Kidney (tissue), 14 donors: ENCODE measurements around the gene CREB3L2. TPM values are rescaled to one million over a fixed set of nuclear protein-coding genes. Genes with fewer than 3 reads are reported as not detected.

Source experiments
- DNase-seq, 5 donors: peaks; one replicate each; pipeline ENCODE4 v3.0.0-alpha.2; 2013 to 2020
- FAIRE-seq: peaks from 2 replicates; lab custom pipeline; 2012; peaks lifted over from hg19 to GRCh38; lab: Jason Lieb, UNC
- H3K27ac ChIP-seq, 2 donors: one replicate each; pipeline ENCODE4 v1.7.0; 2013; ENCODE audit warnings: low read depth in 2 of 2, low read length in 2 of 2, inconsistent platforms in 1 of 2
- H3K27me3 ChIP-seq: one replicate; pipeline ENCODE4 v1.7.1; 2013; ENCODE audit warnings: low read length, inconsistent platforms; ENCODE audit not compliant: control insufficient read depth, insufficient read depth
- H3K36me3 ChIP-seq, 3 donors: one replicate each; pipeline versions ENCODE4 v1.7.0 to v1.7.1; 2013; ENCODE audit warnings: low read length in 3 of 3, control low read depth in 1 of 3, inconsistent platforms in 1 of 3; ENCODE audit not compliant: insufficient read depth in 3 of 3, control insufficient read depth in 2 of 3
- H3K4me1 ChIP-seq, 3 donors: one replicate each; pipeline versions ENCODE4 v1.7.0 to v1.7.1; 2013; ENCODE audit warnings: low read length in 3 of 3, inconsistent platforms in 1 of 3, low read depth in 1 of 3; ENCODE audit not compliant: control insufficient read depth in 2 of 3, insufficient read depth in 2 of 3
- H3K4me3 ChIP-seq, 3 donors: one replicate each; pipeline versions ENCODE4 v1.7.0 to v1.8.1; 2013; ENCODE audit warnings: low read length in 3 of 3, control low read depth in 1 of 3, inconsistent platforms in 1 of 3
- H3K9ac ChIP-seq, 3 donors: one replicate each; pipeline versions ENCODE4 v1.7.0 to v1.7.1; 2013; ENCODE audit warnings: low read length in 3 of 3, control low read depth in 1 of 3, inconsistent platforms in 1 of 3
- H3K9me3 ChIP-seq, 3 donors: one replicate each; pipeline versions ENCODE4 v1.7.0 to v1.7.1; 2013; ENCODE audit warnings: low read length in 3 of 3, control low read depth in 1 of 3, inconsistent platforms in 1 of 3; ENCODE audit not compliant: control insufficient read depth in 2 of 3, insufficient read depth in 1 of 3
- intact Hi-C: fragments of 100-400 bp; cut with DNase I; formaldehyde crosslinking; loops from one replicate; pipeline ENCODE4 v1.11.1; 2022
- polyA plus RNA-seq: library from polyadenylated mRNA; stranded (reverse); fragments of 350-450 nt; fragmentation: Illumina TruSeq; extraction: RNeasy Lipid Tissue Mini Kit (QIAGEN cat#74804); gene quantifications from one replicate; pipeline ENCODE4 v1.2.3, GENCODE V29; 2014; ENCODE audit warnings: low read depth, low replicate concordance; ENCODE audit not compliant: insufficient read depth
- total RNA-seq: library from RNA; stranded (reverse); fragmentation: NEBNext Ultra II Directional; extraction: Animal tissue kit (Norgen Biotek cat#: 25700); gene quantifications from one replicate; pipeline ENCODE4 v1.2.1, GENCODE V29; 2021
- TF ChIP-seq, protein P1 (sequence below): IDR thresholded peaks from 3 replicates; pipeline ENCODE4 v1.5.1; 2012; ENCODE audit warnings: mild to moderate bottlenecking, moderate library complexity, borderline replicate concordance; ENCODE audit not compliant: insufficient read depth; ENCODE audit errors: extremely low read depth
- donor health status: control.
- donor health status: control.
- donor health status: control.
- donor health status: control.
- donor health status: control.
- donor health status: DM: yes; HTN: yes; CAD: no.
- donor health status: Normal renal cell carcinoma (clear cell type).

CREB3L2 gene
- total and polyA plus RNA-seq, 2 donors from 2014 or later: 18.5 to 114 TPM

DNA sequence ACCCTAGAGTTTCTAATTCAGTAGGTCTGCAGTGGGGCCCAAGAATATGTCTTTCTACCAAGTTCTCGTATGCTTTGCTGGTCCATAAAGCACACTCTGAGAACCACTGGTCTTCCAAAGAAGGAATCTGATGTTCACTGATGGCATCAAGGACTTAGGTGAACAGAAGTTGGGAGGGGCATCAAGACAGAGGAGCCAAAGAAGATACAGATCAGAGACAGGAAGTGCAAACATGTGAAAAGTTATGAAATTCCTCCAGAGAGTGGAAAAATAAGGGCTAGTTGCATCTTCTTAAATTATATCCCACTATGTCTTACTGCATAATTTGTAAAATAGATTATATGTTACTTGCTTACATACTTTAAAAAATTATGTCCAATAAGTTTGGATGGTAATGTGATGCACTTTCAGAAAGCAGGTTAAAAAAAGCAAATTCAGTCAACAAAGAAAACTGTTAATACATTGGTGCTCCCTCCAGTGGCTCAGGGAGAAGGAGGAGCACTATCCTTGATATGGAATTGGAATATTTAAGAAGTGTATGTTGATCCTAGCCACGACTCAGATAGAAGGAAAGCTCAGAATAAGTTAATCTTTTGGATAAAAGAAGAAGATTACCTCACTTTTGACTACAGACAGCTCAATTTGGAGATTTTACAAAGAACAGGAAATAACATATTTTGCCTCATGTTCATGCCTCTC lies 35.8 kb downstream of the CREB3L2 start:
- no peak overlapping the region for H3K4me3 ChIP-seq
- peak overlapping the region in 1 of 2 donors; percentile 3 for H3K27ac ChIP-seq
- no peaks in the 10 kb centered on the region for H3K9me3 ChIP-seq
- intact Hi-C loops: no loop called here
- peaks cover 0 to 8% (median 0%) of the 10 kb centered on the region in 3 donors for H3K4me1 ChIP-seq
- no peaks in the 10 kb centered on the region for H3K36me3 ChIP-seq
- no peaks in the 10 kb centered on the region for H3K27me3 ChIP-seq
- TF ChIP-seq, protein P1, sequence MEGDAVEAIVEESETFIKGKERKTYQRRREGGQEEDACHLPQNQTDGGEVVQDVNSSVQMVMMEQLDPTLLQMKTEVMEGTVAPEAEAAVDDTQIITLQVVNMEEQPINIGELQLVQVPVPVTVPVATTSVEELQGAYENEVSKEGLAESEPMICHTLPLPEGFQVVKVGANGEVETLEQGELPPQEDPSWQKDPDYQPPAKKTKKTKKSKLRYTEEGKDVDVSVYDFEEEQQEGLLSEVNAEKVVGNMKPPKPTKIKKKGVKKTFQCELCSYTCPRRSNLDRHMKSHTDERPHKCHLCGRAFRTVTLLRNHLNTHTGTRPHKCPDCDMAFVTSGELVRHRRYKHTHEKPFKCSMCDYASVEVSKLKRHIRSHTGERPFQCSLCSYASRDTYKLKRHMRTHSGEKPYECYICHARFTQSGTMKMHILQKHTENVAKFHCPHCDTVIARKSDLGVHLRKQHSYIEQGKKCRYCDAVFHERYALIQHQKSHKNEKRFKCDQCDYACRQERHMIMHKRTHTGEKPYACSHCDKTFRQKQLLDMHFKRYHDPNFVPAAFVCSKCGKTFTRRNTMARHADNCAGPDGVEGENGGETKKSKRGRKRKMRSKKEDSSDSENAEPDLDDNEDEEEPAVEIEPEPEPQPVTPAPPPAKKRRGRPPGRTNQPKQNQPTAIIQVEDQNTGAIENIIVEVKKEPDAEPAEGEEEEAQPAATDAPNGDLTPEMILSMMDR: no peak
- DNase-seq (no peak), FAIRE-seq (no peak)
- H3K9ac ChIP-seq: no peak overlapping the region

DNA sequence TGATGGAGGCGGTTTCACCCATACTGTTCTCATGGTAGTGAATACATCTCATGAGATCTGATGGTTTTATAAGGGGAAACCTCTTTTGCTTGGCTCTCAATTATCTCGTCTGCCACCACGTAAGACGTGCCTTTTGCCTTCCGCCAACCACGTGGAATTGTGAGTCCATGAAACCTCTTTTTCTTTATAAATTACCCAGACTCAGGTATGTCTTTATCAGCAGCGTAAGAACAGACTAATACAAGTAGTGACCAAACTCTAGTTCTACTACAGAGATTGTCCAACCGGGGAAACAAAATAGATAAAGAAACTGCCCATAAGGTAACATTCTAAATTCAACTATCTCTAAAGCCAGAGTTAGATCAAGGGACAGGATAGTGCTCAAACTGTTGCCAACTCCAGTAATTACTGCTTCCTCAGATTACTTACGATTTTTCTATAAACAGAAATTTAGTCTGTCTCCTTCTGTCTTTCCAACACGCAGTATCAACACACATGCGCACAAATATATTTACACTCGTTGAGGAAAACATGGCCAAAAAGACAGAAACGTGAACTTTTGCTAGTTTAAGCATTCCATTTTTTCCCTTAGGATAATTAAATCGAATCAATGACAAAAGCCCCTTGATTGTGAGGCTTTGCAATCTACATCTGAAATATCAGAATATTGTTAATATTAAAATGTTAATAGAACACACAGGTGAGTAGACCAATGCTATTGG lies 36.9 kb downstream of the CREB3L2 start:
- no peak overlapping the region for H3K4me3 ChIP-seq
- FAIRE-seq (no peak), DNase-seq (no peak)
- no peaks in the 10 kb centered on the region for H3K36me3 ChIP-seq
- TF ChIP-seq, protein P1: no peak
- no peak overlapping the region for H3K27ac ChIP-seq
- no peak overlapping the region for H3K9ac ChIP-seq
- peaks cover 0 to 8% (median 0%) of the 10 kb centered on the region in 3 donors for H3K4me1 ChIP-seq
- intact Hi-C loops: no loop called here
- H3K27me3 ChIP-seq: no peaks in the 10 kb centered on the region
- H3K9me3 ChIP-seq: no peaks in the 10 kb centered on the region

DNA sequence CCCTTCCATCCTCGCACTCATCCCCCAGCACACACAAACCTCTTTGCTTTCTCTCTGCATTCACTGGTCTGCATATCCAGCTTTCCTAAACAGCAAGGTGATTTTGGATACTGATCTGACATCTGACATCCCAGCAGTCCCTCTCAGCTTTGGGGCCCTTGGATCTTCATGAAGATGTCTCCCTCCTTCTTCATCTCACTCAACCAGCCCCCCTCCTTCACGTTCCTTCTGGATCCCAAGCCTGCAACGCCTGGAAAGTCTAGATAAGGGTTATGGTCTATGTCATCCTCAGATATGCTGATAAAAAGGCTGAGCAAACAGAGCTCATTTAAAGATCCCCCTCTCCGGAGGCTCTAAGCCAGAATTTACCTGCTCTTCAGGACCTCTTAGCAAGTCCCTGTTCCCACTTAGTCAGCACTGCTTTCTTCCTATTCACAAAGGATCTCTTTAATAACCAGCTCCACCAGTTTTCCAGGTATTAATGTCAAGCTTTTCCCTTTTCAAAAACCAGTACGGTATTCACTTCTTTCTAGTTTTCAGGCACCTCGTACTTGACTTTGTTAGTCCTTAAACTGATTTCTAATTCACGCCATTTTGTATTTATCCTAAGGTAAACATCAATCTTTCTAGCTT lies 38.9 kb downstream of the CREB3L2 start:
- H3K27me3 ChIP-seq: no peaks in the 10 kb centered on the region
- TF ChIP-seq, protein P1: no peak
- intact Hi-C loops: no loop called here
- no peak overlapping the region for H3K4me3 ChIP-seq
- DNase-seq (no peak), FAIRE-seq (no peak)
- no peak overlapping the region for H3K27ac ChIP-seq
- peaks cover 0 to 11% (median 4%) of the 10 kb centered on the region in 3 donors for H3K4me1 ChIP-seq
- H3K36me3 ChIP-seq: no peaks in the 10 kb centered on the region
- H3K9me3 ChIP-seq: no peaks in the 10 kb centered on the region
- H3K9ac ChIP-seq: no peak overlapping the region
